Activated CD8-positive, alpha-beta memory T cell treated with anti-CD3 and anti-CD28 coated beads for 36 hours (primary cell): ENCODE results near the gene MBD3L2B. TPM values are rescaled to one million over a fixed set of nuclear protein-coding genes. Genes with fewer than 3 reads are reported as not detected.
"Not testable (repeated sequence)": the region's sequence is repeated elsewhere in the genome, so short reads cannot be mapped to it uniquely, and the experiment has no call there.

Experiments used
- CTCF ChIA-PET: fragments of 350-600 bp; sonication (Branson Sonifier 250); formaldehyde crosslinking; loops from one replicate; lab custom pipeline; 2021; ENCODE audit warnings: antibody characterized with exemption; lab: Charles Lee
- POLR2A ChIA-PET: fragments of 350-600 bp; sonication (Branson Sonifier 250); formaldehyde crosslinking; loops from one replicate; lab custom pipeline; 2021; ENCODE audit warnings: antibody characterized with exemption; lab: Charles Lee
- total RNA-seq, 2 experiments: library from RNA; stranded (reverse); gene quantifications; one replicate each; pipeline ENCODE4 v1.2.3, GENCODE V29; 2021

Gene MBD3L2B
- total RNA-seq = not detected

DNA sequence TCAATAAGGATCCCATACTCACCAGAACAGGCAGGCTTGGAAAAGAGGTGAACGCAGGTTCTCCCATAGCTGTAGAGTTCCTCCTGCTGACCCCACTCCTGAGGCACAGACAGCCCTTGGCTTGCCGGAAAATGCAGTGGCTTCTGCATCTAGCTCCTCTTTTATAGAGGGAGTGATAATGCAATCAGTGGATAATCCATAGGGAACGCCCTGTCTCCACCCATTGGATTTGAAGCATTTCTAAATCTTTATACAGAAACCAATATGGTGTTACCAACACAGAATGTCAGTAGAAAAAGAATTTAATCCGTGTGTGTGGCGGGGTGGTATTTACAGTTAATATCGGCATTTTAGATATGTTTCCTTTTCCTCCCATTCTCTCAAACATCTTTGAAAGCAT, at the start of gene MBD3L2B:
Gene MBD3L2B, minus strand, starts transcription at position 101 of the 400 bp plus-strand sequence. Its CDS starts 34 bp downstream, at position 67.
- POLR2A ChIA-PET, CTCF ChIA-PET: not testable (repeated sequence)

DNA sequence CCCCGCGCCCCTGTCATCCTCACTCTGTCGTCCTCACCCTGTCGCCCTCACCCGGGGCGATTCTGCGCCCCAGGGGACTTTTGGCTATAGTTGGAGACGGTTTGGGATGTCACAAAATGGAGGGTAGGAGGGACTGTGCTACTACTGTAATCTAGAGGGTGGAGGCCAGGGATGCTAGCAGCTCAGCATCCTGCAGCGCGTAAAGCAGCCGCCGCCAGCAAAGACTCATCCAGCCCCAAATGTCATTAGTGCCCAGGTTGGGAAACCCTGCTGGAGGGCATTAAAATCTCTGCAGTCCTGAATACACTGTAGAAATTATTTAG, 48.6 kb upstream of the MBD3L2B start:
- ChIA-PET CTCF (interaction anchor here (0.9 to 1.5 kb wide), 2 partner anchors 12 to 285 kb away, joined by 3 to 5 read pairs; no protein-coding TSS in a partner anchor), POLR2A (interaction anchor here (0.5 to 2.5 kb wide), 2 partner anchors 17 to 30 kb away, joined by 7 to 8 read pairs; no protein-coding TSS in a partner anchor)

DNA sequence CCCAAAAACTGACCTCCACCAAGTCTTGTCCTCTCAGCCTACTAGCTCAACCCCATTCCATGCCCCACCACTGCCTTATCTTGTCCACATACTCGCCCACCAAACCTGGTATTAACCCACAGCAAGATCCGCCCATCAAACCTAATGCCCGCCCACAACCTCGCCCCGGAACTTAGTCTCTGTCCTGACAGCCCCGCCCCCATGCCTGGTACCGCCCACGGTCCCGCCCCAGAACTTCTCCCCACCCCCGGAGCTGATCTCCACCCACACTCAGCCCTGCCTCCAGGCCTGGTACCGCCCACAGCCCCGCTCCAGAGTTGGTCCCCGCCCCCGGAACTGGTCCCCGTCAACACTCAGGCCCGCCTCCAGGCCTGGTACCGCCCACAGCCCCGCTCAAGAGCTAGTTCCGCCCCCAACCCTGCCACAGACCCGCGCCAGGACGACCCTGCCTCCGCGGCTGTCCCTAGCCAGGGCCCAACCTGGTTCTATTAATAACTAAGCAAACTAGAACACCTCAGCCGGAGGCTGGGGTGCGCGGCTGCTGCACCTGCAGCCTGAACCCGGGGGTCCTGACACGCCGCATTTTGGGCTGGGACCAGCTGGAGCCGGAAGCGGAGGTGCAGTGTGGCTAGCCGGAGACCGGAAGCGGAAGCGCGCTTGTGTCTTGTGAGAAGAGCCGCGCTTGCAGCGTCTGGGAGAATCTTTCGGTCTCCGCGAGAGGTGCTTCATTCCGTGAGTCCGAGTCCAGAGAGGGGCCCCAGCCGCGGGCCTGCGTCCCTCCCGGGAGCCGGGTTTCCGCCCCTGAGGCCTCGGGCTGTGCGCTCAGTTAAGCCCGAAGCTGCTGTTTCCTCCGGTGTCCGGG, 48.0 kb upstream of the MBD3L2B start, which contains the start of gene ZNF557:
Gene ZNF557, plus strand, starts transcription at position 662 of the 862 bp plus-strand sequence. CDS start 5,372 bp downstream, outside the sequence.
- ChIA-PET POLR2A (interaction anchor here (0.5 to 2.5 kb wide), 4 partner anchors 30 to 846 kb away, joined by 4 to 7 read pairs (median 4); no protein-coding TSS in a partner anchor), CTCF (interaction anchor here (0.7 to 1.5 kb wide), 4 partner anchors 12 to 336 kb away, joined by 3 to 5 read pairs (median 3); no protein-coding TSS in a partner anchor)

DNA sequence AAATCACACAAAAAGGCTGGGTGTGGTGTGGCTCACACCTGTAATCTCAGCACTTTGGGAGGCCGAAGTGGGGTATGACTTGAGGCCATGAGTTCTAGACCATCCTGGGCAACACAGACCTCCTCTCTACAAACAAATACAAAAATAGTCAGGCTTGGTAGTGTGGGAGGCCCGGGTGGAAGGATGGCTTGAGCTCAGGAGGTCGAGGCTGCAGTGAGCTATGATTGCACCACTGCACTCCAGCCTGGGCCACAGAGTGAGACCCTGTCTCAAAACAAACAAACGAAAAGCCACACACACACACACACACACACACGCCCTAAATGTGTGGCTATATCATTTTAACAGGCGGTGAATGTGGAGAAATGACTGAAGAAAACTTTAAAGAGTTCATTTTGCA, 47.4 kb upstream of the MBD3L2B start:
- ChIA-PET POLR2A (interaction anchor here (0.5 to 2.5 kb wide), 3 partner anchors 31 to 959 kb away, joined by 3 to 7 read pairs (median 4); no protein-coding TSS in a partner anchor), CTCF (interaction anchor here (0.6 to 1.0 kb wide), 3 partner anchors 31 to 970 kb away, joined by 3 to 5 read pairs (median 3); no protein-coding TSS in a partner anchor)

DNA sequence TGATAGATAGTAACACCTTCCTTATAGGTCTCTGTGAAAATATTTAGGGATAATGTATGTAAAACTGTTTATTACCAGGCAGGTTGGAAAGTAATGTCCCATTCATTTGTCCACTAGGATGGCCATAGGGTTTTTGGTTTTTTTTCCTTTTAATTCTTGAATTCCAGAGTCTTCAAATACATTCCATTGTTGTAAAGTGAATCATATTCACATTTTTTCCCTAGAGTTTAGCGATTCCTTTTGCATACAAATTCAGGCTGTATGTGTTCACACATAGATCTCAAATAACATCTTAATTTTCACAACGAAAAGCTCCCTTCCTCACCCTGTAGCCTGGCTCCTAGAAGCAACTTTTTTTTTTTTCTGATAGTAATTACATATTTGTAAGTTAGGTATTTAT, 46.5 kb upstream of the MBD3L2B start:
- POLR2A ChIA-PET = interaction anchor here (2.5 kb wide), 1 partner anchor 32 kb away, joined by 7 read pairs; no protein-coding TSS in a partner anchor
- CTCF ChIA-PET = no interaction called here

DNA sequence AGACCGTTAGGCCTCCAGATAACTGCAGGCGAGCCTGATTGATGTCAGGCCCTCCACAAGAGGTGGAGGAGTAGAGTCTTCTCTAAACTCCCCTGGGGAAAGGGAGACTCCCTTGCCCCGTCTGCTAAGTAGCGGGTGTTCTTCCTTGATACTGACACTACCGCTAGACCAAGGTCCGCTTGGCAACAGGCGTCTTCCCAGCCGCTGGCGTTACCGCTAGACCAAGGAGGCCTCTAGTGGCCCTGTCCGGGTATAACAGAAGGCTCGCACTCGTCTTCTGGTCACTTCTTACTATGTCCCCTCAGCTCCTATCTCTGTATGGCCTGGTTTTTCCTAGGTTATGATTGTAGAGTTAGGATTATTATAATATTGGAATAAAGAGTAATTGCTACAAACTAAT, 45.9 kb upstream of the MBD3L2B start:
- POLR2A ChIA-PET, CTCF ChIA-PET: not testable (repeated sequence)

DNA sequence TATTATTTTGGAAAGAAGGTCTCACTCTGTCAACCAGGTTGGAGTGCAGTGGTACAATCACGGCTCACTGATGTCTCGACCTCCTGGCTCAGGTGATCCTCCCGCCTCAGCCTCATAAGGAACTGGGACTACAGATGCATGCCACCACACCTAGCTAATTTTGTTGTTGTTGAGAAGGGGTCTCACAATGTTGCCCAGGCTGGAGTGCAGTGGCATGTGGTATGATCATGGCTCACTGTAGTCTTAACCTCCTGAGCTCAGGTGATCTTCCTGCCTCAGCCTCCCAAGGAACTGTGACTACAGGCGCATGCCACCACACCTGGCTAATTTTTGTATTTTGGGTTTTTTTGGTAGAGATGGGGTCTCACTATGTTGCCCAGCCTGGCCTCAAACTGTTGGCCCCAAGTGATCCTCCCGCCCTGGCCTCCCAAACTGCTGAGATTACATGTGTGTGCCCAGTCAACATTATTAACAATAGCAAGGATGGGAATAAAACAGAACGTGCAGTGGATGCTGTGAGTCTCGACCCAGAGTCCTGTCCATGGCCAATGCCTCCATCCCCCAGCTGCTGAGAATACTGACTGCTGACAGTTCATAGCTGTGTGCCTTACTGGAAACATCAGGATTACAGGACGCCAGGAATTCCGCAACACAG, 42.7 kb upstream of the MBD3L2B start:
- POLR2A ChIA-PET = no interaction called here
- CTCF ChIA-PET = interaction anchor here (0.6 to 1.4 kb wide), 2 partner anchors 199 to 288 kb away, joined by 3 read pairs; no protein-coding TSS in a partner anchor

DNA sequence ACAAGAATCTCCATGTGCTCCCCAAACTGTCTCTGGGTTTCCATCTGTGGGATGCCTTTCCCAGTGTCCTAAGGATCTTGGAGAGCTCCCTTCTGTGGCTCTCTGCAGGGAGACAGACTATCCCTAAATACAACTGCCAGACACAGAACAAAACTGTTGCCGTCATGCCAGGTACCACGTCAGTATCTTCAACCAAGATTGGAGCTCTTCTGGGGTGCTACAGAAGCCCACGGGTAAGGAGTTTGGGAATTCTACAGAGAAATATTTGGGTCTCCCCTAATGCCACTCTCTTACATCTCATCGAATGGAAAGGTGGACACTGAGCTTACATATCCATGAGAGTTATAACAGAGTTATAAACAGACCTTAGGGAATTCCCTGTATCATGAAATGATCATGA, 42.1 kb upstream of the MBD3L2B start:
- POLR2A ChIA-PET = no interaction called here
- CTCF ChIA-PET = interaction anchor here (1.4 kb wide), 1 partner anchor 199 kb away, joined by 3 read pairs; no protein-coding TSS in a partner anchor

DNA sequence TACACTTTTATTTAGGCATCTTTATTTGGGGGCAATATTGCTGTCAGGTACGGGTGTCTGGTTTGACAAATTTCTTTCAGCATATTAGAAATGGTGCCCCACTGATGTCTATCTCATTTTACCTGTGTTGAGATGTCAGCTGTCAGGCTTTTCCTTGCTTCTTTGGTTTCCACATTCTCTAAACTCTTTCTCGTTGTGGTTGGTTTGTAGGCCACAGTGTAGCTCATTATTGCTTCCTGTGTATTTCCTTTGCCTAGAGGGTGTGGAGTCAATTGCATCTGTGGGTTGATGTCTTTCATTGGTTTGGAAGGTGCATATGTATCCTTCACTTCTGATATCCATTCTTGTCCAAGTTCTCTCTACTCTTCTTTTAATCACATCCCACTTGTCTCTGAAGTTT, 38.7 kb upstream of the MBD3L2B start:
- CTCF ChIA-PET = not testable (repeated sequence)

DNA sequence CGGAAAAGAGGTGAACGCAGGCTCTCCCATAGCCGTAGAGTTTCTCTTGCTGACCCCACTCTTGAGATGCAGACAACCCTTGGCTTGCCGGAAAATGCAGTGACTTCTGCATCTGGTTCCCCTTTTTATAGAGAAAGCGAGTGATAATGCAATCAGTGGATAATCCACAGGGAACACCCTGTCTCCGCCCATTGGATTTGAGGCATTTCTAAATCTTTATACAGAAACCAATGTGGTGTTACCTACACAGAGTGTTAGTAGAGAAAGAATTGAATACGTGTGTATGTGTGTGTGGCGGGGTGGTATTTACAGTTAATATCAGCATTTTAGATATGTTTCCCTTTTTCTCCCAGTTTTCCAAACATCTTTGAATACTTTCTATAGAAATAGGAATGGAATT, 37.3 kb upstream of the MBD3L2B start, which contains the start of gene MBD3L3:
Gene MBD3L3, minus strand, starts transcription at position 101 of the 400 bp plus-strand sequence. Its CDS starts 71 bp downstream, at position 30.
- CTCF ChIA-PET = not testable (repeated sequence)

More for the DNA sequence above, 38.7 kb upstream of the MBD3L2B start:
- POLR2A ChIA-PET = not testable (repeated sequence)

DNA sequence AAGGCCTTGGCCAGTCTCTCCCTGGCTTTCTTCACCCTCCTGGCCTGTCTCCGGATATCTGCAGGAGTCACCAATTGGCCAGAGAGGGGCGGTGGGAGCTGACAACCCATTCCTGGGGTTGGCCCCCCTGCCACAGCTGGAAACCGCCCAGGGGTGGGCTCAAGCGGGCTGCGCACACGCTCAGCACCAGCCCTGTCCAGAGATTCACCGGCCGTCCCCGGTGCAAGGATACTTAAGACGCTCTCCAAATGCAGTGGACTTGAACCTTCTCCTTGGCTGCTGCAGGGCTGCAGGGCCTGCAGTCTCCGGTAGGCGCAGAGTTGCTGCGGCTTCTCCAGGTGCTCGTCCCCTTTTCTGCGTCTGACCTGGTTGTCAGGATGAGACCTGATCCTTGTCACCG, 35.1 kb upstream of the MBD3L2B start:
- CTCF ChIA-PET, POLR2A ChIA-PET: not testable (repeated sequence)

More for the DNA sequence above, 37.3 kb upstream of the MBD3L2B start, which contains the start of gene MBD3L3:
- POLR2A ChIA-PET = not testable (repeated sequence)

DNA sequence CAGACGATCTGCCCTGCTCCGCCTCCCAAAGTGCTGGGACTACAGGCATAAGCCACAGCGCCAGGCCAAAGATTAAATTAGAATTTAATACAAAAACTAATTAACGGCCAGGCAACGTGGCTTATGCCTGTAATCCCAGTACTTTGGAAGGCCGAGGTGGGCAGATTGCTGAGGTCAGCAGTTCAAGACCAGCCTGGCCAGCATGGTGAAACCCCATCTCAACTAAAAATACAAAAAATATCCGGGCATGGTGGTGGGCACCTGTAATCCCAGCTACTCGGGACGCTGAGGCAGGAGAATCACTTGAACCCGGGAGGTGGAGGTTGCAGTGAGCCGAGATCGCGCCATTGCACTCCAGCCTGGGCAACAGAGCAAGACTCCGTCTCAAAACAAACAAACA, 34.4 kb upstream of the MBD3L2B start:
- CTCF ChIA-PET, POLR2A ChIA-PET: not testable (repeated sequence)

DNA sequence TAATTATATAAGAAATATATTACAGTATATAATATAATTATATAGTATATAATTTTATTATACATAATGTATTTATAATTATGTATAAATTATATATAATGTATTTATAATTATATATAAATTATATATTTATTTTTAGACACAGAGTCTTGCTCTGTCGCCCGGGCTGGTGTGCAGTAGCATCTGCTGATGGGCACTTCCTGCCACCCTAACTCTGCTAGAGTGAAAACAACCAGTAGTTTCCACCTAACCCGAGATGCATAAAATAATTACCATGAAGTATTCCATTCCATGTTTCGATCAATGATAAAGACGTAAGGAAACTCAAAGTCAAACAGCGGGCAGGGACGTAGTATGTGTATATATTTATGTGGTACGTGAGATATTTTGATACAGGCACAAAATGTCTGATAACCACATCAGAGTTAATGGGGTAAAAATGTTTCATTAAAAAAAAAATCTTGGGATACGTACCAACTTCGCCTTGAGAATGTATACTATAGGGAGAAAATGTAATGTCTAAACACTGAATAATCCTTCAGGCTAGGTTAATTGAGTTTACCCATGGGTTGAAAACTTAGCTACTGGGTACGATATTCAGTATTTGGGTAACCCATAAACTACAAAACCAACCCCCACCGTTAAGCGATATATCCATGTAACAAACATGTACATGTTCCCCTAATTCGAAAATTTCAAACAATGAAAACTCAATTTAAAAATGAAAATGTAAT, 33.6 kb upstream of the MBD3L2B start:
- POLR2A ChIA-PET, CTCF ChIA-PET: not testable (repeated sequence)

DNA sequence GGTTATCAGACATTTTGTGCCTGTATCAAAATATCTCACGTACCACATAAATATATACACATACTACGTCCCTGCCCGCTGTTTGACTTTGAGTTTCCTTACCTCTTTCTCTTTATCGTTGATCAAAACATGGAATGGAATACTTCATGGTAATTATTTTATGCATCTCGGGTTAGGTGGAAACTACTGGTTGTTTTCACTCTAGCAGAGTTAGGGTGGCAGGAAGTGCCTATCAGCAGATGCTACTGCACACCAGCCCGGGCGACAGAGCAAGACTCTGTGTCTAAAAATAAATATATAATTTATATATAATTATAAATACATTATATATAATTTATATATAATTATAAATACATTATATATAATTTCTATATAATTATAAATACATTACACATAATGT, 31.7 kb upstream of the MBD3L2B start:
- CTCF ChIA-PET, POLR2A ChIA-PET: not testable (repeated sequence)

DNA sequence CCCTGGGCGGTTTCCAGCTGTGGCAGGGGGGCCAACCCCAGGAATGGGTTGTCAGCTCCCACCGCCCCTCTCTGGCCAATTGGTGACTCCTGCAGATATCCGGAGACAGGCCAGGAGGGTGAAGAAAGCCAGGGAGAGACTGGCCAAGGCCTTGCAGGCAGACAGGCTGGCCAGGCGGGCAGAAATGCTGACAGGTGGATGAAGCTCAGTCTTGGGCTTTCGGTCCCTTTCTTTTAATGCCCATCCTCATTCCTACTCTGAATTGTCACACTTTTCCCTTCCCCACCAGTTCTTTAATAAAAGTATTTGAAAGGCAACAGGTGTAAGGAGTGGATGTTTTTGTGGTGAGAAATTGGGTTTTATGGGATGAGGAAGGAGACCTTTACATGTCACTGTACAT, 30.2 kb upstream of the MBD3L2B start:
- CTCF ChIA-PET, POLR2A ChIA-PET: not testable (repeated sequence)

DNA sequence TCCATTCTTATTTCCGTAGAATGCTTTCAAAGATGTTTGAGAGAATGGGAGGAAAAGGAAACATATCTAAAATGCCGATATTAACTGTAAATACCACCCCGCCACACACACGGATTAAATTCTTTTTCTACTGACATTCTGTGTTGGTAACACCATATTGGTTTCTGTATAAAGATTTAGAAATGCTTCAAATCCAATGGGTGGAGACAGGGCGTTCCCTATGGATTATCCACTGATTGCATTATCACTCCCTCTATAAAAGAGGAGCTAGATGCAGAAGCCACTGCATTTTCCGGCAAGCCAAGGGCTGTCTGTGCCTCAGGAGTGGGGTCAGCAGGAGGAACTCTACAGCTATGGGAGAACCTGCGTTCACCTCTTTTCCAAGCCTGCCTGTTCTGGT, 27.8 kb upstream of the MBD3L2B start, which contains the start of gene MBD3L2:
Gene MBD3L2, plus strand, starts transcription at position 301 of the 400 bp plus-strand sequence. Its CDS starts 53 bp downstream, at position 354.
- CTCF ChIA-PET, POLR2A ChIA-PET: not testable (repeated sequence)

DNA sequence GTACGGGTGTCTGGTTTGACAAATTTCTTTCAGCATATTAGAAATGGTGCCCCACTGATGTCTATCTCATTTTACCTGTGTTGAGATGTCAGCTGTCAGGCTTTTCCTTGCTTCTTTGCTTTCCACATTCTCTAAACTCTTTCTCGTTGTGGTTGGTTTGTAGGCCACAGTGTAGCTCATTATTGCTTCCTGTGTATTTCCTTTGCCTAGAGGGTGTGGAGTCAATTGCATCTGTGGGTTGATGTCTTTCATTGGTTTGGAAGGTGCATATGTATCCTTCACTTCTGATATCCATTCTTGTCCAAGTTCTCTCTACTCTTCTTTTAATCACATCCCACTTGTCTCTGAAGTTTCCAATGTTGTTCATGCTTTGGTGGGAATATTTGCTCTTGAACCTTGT, 20.3 kb upstream of the MBD3L2B start:
- POLR2A ChIA-PET, CTCF ChIA-PET: not testable (repeated sequence)

DNA sequence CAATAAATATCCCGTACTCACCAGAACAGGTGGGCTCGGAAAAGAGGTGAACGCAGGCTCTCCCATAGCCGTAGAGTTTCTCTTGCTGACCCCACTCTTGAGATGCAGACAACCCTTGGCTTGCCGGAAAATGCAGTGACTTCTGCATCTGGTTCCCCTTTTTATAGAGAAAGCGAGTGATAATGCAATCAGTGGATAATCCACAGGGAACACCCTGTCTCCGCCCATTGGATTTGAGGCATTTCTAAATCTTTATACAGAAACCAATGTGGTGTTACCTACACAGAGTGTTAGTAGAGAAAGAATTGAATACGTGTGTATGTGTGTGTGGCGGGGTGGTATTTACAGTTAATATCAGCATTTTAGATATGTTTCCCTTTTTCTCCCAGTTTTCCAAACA, 18.8 kb upstream of the MBD3L2B start, which contains the start of gene MBD3L4:
Gene MBD3L4, minus strand, starts transcription at position 101 of the 400 bp plus-strand sequence. Its CDS starts 35 bp downstream, at position 66.
- CTCF ChIA-PET, POLR2A ChIA-PET: not testable (repeated sequence)

DNA sequence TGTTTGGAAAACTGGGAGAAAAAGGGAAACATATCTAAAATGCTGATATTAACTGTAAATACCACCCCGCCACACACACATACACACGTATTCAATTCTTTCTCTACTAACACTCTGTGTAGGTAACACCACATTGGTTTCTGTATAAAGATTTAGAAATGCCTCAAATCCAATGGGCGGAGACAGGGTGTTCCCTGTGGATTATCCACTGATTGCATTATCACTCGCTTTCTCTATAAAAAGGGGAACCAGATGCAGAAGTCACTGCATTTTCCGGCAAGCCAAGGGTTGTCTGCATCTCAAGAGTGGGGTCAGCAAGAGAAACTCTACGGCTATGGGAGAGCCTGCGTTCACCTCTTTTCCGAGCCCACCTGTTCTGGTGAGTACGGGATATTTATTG, 9.0 kb upstream of the MBD3L2B start, which contains the start of gene MBD3L5:
Gene MBD3L5, plus strand, starts transcription at position 301 of the 400 bp plus-strand sequence. Its CDS starts 34 bp downstream, at position 335.
- POLR2A ChIA-PET, CTCF ChIA-PET: not testable (repeated sequence)
